ENCODE data around the gene GNAS-AS1.

DNA sequence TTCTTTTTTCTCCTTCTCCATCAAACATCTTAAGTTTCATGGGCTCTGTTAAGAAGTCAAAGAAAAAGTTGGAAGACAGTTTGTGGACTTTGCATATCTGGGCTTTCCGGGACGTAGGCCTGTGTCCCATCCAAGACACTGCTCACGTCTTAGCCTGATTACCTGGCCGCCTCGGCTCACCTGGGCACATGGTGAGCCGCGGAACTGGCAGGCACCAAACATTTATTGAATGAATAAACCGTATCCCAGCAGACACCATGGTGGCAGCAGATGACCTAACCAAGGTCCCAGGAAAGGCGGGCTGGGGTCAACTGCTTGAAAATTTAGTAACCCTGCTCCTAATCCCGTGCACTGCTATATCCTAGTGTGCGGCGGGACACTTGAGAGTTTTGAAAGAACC, 37.4 kb upstream of the GNAS-AS1 start:
- TF ChIP-seq ELF4 (IDR thresholded peaks at IDR 0.05) (no peak), TARDBP (IDR thresholded peaks at IDR 0.05) (no peak), ARNT (IDR thresholded peaks at IDR 0.05) (no peak), NFRKB (IDR thresholded peaks at IDR 0.05) (no peak), ZNF384 (IDR thresholded peaks at IDR 0.05) (no peak), SP1 (IDR thresholded peaks at IDR 0.05) (no peak), FOXA1 (IDR thresholded peaks at IDR 0.05) (no peak), FOXM1 (IDR thresholded peaks at IDR 0.05; ENCODE audit: borderline replicate concordance) (no peak), BHLHE40 (IDR thresholded peaks at IDR 0.05; ENCODE audit: borderline replicate concordance) (no peak), PKNOX1 (IDR thresholded peaks at IDR 0.05) (no peak)
